ENCODE results near the gene COL26A1.

COL26A1 gene

DNA sequence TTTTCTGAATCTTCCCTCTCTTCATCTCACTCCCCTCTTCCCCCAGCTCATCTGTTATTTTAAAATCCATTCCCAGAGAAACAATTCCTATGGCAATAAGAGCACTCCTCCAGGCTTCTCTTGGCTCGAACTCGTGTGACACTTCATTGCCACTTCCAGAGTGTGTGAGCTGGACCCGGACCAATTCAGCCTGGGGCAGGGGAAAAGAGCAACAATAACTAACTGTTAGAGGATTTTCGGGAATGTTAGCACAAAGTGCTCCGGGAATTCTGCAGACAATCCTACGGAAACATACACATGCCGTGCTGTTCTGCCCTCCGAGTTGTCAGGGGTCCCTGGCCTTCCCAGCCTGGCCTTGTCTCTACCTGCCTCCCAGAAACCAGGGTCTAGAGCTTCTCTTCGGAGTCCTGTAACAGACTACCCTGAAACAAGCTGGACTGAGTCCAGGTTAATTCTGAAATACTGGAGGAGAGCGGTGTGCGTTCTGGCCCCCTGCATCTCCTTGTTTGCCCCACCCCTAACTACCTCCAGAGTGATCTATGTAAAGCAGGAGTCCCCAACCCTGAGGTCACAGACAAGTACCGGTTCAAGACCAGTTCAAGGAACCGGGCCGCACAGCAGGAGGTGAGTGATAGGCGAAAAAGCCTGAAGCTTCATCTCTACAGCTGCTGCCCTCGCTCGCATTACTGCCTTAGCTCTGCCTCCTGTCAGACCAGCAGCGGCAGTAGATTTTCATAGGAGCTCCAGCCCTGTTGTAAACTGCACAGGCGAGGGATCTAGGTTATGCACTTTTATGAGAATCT lies 11.3 kb downstream of the COL26A1 start:
- no peak for DNase-seq

DNA sequence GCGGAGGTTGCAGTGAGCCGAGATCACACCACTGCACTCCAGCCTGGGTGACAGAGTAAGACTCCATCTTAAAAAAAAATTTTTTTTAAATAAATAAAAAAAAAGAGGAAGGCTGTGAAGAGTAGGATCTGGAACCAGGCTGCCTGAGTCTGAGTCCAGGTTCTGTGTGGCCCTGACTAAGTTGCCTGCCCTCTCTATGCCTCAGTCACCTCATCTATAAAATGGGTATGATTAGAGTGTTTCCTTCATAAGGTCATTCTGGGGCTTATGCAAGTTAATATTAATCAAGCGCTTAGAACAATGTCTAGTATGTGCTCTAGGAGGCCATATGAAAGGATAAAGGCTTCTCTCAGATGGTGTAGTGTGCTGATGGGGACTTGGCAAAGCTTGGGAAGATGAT lies 12.3 kb downstream of the COL26A1 start:
- no peak for DNase-seq

DNA sequence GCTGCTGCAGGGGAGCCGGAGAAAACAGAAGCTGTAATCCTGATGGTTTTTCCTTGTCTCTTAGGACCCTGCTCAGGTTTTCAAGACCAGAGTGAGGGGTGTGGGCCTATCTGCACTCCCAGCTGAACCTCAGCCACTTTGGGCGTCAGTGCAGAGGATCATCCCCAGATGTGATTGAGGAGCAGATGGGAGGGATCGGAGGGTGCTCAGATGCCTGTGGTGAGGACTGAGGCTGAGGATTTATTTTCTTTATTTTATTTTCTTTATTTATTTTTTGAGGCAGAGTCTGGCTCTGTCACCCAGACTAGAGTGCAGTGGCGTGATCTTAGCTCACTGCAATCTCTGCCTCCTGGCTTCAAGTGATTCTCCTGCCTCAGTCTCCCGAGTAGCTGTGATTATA lies 13.9 kb downstream of the COL26A1 start:
- DNase-seq, result no peak

DNA sequence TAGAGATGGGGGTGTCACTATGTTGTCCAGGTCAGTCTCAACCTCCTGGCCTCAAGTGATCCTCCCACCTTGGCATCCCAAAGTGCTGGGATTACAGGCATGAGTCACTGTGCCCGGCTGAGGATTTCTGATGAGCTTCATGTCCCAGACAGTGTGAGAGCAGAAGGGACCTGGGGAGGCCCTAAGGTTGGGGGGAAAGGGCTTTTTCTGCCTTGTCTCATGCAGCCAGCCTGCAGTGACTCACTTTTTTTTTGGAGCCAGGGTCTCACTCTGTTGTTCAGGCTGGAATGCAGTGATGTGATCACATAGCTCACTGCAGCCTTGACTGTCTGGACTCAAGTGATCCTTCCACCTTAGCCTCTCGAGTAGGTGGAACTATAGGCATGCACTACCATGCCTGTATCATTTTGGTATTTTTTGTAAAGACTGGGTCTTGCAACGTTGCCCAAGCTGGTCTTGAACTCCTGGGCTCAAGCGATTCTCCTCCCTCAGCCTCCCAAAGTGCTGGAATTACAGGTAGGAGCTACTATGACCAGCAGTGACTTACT lies 14.6 kb downstream of the COL26A1 start:
- no peak for DNase-seq

DNA sequence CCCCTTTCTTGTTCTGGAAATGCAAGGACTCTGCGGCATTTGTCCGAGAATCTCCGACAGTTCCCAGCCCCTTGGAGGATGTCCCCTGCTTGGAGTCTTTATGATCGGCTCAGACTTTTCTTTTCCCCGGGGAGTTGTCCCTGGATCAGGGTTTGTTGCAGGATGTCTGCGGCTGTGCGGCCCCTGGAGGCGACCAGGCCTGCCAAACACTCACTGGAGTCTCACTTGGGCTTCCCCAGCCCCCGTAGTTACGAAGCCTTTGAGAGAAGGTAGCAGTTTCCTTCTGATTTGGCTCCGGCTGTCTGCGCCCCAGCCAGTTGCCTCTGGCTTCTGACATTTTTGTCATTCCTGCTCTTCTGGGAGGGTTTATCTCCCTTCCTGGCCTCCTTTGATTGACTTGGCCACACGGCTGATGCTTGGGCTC lies 16.1 kb downstream of the COL26A1 start:
- no peak for DNase-seq

DNA sequence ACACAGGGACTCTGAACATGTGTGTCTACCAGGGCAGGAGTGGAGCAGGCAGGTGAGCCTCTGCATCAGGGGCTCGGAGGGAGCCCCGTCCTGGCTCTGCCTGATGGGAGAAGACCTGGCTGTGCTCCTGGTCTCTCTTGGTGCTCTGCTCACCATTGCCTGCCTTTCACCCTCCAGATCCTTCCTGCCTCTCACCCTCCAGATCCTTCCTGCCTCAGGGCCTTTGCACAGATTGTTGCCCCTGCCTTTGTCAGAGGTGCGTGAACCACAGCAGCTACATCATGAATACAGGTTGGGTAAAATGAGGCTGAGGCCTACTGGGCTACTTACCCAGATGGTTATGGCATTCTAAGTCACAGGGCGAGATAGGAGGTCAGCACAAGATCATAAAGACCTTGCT lies 16.6 kb downstream of the COL26A1 start:
- DNase-seq, result no peak

DNA sequence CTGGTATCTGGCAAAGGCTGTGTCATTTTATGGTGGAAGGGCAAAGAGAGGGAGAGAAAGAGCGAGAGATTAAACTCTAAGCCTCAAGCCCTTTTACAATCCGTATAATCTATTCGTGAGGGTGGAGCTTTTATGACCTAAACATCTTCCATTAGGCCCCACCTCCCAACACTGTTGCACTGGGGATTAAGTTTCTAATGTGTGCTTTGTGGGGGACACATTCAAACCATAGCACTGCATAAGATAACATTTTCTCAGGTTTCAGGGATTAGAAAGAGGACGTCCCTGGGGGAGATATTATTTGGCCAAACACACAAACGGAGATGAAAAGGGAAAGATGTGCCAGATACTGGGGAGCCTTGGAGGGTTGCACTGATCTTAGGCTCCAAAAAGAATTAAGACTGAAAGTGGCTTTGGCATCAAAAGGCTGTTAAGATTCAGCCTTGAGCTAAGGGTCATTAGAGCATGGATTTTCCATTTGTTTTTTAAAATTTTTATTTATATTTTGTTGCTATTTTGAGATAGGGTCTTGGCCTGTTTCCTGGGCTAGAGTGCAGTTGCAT lies 19.0 kb downstream of the COL26A1 start:
- no peak for DNase-seq

DNA sequence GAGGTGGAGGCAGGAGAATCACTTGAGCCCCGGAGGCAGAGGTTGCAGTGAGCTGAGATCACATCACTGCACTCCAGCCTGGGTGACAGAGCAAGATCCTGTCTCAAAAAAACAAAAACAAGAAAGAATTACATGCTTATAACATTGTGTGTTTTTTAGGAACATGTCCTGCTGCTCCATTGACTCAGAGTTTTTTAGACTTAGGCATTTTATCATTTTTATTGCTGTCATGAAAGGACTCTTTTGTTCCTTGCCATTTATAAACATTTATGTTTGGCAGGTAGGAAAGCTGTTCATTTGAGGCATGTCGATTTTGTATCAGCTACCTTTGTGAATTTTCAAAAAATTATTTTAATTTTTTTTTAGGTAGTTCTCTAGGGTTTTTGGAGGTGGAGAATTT lies 20.3 kb downstream of the COL26A1 start:
- DNase-seq, result no peak

DNA sequence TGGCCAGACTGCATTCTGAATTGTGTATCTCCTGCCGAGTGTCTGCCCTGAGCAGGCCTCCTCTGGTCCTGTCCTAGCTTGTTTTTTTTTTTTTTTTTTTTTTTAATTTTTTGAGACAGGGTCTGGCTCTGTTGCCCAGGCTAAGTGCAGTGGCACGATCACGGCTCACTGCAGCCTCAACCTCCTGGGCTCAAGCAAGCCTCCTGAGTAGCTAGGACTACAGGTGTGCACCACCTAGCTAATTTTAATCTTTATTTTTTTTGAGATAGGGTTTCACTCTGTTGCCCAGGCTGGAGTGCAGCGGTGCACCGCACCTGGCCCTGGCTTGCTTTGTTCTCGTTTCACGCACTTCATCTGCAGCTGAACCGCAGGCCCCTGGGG lies 23.5 kb downstream of the COL26A1 start:
- no peak for DNase-seq

DNA sequence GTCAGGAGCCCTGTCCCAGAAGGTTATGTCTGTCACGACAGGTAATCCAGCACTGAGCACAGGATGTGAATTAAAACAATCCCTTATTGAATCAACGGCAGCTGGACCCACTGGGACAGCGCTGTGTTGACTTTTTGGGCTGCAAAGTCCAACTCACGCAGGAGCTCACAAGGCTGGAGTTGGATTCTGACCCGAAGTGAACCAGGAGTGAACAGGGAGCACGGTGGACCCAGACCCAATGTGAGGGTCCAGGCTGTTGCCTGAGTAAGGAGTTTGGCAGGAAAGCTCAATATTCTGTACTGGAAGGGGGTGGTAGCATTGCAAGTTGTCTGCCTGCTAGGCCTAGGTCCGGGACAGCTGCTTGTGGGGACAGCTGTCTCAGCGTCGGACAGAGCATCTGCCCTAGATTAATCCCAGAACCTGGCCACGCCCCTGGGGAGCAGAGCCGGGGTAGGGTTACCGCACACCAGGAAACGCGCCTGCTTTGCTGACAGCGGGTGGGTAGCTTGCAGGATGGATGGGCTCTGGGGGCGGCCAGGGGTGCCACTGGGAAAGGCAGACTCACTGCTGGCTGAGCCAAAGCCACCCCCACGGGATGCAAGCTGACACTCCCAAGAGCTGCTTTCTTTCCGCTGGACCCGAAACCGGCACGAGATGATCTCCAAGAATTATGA lies 24.0 kb downstream of the COL26A1 start:
- DNase-seq, result no peak

DNA sequence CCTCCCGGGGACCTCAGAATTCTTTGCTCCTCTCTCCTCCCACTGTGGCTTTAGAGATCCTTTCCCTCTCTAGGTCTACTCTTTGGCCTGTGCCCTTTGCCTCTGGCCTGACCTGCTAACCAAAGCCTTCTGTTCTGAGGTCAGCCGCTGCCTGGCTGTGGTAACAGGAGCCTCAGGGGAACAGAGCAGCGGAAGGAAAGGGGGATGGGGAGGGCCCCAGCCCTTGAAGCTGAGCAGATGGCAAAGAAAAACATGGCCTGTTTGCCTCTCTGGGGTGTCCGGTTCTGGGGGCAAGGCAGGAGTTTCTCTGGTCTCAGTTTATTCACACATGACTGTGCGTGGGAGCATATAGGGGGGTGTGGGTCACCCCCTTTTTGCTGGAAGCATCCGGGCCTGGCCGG lies 28.2 kb downstream of the COL26A1 start:
- DNase-seq, result peak in 2 of 4 experiments; percentile 6 to 23

DNA sequence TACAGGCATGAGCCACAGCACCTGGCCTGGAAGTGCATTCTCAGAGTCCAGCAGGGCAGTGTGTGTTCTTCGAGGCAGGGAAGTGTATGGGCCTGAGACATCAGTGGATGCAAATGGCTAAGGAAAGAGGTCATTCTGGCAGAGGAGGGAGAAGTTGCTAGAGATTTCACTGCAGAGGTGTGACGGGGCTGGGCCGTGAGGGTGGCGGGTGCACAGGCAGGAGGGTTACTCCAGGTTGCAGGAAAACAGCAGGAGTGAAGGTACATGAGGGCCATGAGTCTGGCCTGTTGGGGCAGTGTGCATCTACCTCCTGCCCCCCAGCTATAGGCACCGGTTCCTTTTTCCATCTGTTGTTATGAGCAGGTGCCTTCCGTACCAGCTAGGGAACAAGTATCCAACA lies 29.3 kb downstream of the COL26A1 start:
- DNase-seq, result no peak

DNA sequence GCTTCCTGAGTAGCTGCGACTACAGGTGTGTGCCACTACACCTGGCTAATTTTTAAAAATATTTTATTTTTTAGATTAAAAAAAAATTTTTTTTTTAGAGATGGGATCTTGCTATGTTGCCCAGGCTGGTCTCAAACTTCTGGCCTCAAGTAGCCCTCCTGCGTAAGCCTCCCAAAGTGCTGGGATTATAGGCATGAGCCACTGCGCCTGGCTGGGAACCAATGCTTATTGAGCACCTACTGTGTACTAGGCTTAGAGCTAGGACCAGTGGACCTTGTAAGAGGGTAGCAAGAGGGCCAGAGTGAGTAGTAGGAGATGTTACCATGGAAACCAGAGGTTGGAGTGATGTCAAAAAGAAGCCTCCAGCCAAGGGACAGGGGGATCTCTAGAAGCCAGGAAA lies 31.2 kb downstream of the COL26A1 start:
- no peak for DNase-seq

DNA sequence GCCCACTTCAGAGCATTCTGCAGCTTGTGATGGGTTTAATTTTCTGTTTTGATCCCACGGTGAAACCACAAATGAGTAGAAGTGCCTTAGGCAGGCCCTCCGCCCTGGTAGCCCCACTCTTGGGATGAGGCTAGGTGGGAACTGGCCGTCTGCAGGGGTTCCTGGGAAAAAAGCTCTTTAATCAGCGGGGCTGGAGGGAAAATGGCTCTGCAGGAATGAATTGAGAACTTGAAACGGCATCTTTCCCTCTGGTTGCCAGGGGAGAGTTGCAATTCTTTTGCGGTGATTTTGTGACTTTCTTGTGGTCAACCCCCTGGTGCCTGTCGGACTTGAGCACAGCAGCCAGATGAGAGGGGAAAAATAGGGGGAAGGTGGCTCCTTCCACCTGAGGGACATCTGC lies 32.7 kb downstream of the COL26A1 start:
- no peak for DNase-seq

DNA sequence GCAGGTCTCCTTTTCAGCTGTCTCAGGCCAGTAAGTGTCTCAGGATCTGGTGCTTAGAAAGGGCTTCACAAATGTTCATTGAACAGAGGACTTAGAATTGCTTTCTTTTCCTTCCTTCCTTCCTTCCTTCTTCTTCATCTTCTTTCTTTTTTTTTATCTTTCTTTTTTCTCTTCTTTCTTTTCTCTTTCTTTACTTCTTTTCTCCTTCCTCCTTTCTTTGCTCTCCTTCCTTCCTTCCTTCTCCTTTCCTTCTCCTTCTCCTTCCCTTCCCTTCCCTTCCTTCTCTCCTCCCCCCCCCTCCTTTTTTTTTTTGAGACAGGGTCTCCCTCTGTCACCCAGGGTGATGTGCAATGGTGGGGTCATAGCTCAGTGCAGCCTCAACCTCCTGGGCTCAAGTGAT lies 34.6 kb downstream of the COL26A1 start:
- DNase-seq, result no peak

DNA sequence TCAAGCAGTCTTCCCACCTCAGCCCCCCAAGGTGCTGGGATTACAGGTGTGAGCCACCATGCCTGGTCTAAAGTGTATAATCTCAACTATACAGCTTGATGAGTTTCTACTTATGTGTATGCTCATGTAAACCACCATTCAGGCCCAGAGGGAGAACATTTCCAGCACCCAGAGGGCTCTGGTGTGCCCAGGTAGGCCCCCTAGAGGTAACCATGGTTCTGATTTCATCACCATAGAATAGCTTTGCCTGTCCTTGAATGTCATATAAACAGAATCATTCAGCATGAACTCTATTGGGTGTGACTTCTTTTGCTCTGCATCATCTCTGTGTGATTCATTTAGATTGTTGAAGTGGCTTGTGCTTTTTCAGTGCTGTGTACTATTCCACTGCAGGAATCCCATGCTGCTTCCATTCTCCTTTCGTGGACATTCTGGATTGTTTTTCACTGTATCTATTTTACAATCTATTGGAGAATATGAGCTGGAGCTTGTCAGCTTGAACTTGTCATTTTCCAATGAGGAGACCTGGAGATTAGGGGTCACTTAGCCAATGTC lies 35.2 kb downstream of the COL26A1 start:
- DNase-seq, result no peak

DNA sequence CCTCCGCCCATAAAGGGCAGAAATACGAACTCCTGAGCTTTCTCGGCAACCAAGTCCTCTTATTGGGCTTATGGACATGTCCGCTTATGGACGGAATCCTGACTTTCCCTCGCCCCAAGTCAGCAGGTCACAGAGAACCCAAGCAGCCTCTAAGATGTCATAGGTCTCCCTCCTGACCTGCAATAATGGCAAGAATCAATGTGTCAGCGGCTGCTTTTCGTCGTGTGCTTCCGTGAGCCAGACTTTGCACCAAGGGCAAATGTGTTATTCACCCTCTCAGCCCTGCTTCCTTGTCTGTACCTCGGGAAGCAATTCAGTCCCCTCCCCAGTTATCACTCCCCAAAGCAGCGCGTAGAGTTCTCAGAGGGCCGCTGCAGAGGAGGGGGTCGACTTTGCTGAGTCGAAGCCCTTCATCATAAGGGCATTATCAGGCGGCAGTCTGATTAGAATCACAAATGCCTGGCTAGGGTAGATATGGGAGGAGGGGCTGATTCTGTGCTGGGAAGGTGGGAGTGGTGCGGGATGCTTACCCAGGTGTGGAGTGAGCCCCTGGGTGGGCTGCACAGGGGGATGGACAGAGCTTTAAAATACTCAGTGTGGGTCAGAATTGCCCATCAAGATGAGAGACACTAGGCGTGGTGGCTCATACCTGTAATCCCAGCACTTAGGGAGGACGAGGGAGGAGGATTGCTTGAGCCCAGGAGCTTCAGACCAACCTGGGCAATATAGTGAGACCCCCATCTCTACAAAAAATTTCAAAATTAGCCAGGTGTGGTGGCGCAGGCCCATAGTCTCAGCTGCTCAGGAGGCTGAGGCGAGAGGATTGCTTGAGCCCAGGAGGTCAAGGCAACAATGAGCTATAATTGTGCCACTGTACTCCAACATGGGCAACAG lies 36.0 kb downstream of the COL26A1 start:
- DNase-seq, result no peak

DNA sequence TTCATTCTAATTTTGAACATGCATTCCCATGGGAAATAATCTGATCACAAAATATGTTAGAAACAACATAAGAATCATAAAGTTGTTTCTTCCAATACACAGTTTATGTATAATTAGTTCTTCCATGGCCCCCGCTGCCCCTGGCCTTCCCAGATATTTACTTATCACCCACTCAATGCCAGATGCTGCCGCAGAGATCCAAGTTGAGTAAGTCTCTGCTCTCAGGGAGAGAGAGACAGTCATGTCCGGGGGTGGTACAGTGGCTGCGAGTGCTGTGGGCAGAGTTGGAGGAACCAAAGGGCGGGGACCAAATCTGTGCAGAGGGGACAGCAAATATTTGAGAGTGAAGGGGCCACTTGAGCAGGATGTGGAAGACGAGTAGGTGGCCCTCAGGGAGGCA lies 37.1 kb downstream of the COL26A1 start:
- DNase-seq, result no peak

DNA sequence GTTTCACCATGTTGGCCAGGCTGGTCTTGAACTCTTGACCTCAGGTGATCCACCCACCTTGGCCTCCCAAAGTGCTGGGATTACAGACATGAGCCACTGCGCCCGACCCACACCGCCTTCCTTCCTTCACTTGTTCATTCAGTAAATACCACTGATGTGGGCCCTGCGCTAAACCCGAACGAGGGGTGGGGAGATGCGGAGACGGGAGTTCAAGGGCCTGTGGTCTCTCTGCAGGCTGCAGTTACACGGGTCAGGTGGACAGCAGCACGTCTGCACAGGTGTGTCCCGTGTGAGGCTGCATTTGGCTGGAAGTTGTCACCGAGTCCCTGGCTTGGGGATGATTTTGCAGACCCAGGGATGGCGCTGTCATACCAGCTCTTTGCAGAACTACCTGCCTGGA lies 38.1 kb downstream of the COL26A1 start:
- DNase-seq, result no peak

DNA sequence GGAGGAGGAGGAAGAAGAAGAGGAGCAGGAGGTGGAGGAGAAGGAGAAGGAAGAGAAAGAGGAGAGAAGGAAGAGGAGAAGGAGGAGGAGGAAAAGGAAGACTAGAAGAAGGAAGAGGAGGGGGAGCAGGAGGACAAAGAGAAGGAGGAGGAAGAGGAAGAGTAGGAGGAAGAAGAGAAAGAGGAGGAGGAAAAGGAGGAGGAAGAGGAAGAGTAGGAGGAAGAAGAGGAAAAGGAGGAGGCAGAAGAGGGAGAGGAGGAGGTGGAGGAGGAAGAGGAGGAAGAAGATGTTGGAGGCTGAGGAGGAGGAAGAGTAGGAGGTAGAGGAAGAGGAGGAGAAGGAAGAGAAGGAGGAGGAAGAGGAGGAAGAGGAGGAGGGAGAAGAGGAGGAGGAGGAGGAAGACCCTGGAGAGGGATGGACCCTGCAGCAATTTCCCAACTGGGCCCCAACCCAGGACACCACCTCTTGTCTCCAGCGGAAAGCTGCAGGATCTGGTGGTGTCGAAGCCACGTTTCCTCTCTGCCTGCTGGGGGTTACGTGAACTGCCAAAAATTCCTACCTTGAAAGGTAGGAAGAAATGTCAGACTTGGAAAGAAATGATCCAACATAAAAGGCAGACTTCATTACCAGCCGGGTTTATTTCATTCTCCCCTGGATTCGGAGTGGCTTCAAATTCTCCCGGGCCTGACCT lies 38.9 kb downstream of the COL26A1 start:
- no peak for DNase-seq

DNA sequence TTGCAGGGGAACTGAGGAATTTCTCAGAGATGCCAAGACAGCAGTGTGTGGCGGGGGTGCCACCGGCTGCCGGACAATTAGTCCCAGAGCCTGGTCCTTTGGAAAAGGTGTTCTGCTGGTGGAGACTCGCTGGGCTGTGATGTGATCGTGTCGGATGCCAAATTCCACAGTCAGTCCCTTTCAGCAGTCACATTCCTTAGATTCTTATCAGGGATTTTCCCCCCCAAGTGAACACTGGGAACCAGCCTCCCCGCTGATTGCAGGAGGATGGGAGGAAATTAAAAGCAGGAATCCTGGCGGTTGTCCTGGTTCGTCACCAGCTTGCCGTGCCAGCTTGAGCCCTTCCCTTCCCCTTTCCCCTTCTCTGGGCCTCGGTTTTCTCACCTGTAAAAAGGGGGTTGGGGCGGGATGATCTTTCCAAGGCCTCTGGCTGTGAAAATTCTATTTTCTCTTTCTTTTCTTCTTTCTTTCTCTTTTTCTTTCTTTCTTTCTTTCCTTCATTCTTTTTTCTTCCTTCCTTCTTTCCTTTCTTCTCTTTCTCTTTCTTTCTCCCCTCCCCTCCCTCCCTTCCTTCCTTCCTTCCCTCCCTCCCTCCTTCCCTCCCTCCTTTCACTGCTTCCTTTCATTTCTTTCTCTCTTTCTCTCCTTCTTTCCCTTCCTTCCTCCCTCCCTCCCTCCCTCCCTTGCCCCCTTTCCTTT lies 39.6 kb downstream of the COL26A1 start:
- no peak for DNase-seq
